GM19328 (cell line): ENCODE data around the gene PLEKHG2.
"Not testable (repeated sequence)": the region's sequence is repeated elsewhere in the genome, so short reads cannot be mapped to it uniquely, and the experiment has no call there.

Source experiments
- ATAC-seq: cut with Tn5 transposase; IDR thresholded peaks from one replicate; pipeline ENCODE4 v1.9.1; 2021; ENCODE audit warnings: mild to moderate bottlenecking, moderate library complexity; ENCODE audit not compliant: unreplicated experiment

Gene PLEKHG2

DNA sequence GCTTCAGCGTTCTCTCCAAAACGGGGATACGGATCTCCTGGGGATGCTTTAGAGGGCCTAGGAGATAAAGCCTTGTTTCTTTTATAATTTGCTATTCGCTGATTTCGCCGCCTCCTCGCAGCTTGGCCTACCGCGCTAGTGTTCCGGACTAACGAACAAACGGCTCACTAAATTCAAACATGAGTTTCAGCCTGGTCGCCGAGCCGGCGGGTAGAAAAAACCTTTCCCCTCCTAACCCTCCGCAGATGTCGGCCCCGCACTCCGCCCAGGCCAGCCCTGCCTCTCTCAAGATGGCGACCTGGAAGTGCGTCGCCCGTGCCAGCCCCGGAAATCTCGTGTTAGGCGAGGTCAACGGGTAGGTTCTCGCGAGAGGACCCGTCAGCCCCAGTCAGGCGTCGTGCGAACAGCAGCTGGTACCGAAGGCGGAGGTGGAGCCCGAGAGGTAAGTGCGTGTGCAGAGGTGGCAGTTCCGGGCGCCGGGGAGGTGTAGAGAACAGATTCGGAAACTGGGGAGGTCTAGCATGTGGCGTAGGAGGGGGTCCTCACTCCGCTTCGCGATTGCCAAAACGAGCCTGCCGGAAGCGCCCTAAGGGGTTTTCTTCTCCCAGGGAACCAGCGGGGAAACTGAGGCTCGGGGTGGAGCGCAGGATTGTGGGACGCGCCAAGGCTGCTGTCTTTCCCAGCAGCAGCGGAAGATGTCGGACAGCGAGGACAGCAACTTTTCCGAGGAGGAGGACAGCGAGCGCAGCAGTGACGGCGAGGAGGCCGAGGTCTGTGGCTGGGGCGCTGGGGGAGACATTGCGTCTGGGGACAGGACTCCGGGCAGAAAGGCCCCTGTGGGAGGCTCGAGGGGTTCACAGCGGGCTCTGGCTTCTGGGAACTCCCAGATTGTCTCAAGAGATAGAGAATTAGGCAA, 33.0 kb downstream of the PLEKHG2 start, which contains the start of gene SUPT5H:
Gene SUPT5H, plus strand, starts transcription at position 387 of the 916 bp plus-strand sequence. Its CDS starts 309 bp downstream, at position 696.
- ATAC-seq, result peak; percentile 75

DNA sequence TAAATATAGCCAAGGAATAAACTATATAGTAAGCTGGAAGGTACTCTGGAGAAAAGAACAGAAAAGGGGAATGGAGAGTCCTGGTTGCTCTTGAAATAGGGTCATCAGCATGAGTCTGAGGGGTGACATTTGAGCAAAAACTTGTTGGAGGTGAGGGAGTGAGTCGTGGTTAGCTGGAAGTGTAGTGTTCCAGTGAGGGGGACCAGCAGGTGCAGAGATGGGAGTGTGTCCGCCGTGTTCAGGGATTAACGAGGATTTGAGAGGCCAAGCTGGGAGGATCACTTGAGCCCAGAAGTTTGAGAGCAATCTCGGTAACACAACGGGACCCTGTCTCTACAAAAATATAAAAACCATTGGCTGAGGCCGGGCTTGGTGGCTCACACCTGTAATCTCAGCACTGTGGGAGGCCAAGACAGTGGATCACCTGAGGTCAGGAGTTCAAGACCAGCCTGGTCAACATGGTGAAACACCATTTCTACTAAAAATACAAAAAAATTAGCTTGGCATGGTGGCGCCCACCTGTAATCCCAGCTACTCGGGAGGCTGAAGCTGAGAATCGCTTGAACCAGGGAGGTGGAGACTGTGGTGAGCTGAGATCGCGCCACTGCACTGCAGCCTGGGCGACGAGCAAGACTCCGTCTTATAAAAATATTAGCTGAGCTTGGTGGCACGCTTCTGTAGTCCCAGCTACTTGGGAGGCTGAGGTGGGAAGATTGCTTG, 34.1 kb downstream of the PLEKHG2 start:
- no peak for ATAC-seq

DNA sequence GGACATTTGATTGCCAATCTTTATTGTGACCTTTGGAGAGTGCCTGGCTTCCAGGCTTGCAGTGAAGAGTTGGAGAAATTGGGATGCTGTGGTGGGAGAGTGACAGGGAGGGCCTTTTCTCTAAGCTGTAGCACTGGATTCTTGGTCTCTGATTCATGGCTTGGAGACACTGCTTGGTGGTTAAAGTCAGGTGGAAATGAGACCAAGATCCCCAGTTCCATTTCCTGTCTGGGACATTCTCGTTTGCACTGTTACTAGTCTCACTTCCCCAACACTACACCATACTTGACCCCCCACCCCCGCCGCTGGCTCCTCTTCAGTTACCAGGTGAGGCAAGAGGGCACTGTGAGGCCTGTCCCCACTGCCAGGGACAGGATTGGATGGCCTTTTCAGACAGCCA, 35.8 kb downstream of the PLEKHG2 start:
- no peak for ATAC-seq

DNA sequence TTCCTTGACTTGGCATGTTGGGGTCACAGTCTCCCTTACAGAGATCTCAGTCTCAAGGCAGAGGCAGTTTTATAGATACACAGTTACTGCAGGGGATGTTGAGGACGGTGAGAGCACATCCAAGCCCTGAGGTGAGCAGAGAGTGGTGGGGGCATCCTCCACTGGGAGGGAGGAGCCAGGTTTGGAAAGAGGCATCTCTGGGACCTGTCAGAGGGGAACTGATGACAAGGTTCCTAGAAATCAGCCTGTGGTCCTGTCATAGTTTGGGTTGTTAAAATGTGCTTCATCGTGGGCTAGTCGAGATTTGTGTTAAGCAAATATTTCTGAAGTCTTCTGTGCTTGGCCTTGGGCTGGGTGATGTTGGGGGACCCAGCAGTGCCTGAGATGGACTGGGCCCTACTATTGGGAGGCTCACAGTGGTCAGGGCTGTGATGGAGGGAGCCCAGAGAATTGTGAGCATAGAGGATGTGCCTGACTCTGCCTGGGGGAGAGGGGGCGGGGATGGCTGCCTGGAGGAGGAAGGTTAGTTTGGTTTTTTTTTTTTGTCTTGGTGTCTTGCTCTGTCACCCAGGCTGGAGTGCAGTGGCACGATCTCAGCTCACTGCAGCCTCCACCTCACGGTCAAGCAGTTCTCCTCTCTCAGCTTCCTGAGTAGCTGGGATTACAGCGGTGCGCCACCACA, 36.8 kb downstream of the PLEKHG2 start:
- no peak for ATAC-seq

DNA sequence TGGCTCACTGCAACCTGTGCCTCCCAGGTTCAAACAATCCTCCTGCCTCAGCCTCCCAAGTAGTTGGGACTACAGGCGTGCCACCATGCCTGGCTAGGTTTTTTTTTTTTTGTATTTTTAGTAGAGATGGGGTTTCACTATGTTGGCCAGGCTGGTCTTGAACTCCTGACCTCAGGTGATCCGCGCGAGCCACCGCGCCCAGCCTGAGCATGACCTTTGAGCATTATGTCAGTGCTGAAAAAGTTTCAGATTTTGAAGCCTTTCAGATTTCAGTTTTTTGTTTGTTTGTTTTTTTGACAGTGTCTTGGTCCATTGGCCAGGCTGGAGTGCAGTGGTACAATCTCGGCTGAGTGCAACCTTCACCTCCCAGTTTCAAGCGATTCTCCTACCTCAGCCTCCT, 38.8 kb downstream of the PLEKHG2 start:
- not testable (repeated sequence) for ATAC-seq

DNA sequence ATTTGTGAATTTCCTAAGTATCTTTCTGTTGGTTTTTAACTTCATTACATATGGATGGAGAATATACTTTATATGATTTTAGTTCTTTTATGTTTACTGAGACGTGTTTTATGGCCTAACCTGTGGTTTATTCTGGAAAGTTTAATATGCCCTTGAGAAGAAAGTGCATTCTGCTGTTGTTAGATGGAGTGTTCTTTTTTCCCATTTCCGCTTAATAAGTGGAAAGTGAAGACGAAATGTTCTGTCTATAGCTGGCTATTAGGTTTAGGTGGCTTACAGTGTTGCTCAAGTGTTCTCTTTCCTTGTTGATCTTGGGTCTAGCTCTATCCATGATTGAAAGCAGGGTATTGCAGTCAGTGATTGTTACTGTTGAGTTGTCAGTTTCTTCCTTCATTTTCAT, 50.9 kb downstream of the PLEKHG2 start:
- no peak for ATAC-seq

DNA sequence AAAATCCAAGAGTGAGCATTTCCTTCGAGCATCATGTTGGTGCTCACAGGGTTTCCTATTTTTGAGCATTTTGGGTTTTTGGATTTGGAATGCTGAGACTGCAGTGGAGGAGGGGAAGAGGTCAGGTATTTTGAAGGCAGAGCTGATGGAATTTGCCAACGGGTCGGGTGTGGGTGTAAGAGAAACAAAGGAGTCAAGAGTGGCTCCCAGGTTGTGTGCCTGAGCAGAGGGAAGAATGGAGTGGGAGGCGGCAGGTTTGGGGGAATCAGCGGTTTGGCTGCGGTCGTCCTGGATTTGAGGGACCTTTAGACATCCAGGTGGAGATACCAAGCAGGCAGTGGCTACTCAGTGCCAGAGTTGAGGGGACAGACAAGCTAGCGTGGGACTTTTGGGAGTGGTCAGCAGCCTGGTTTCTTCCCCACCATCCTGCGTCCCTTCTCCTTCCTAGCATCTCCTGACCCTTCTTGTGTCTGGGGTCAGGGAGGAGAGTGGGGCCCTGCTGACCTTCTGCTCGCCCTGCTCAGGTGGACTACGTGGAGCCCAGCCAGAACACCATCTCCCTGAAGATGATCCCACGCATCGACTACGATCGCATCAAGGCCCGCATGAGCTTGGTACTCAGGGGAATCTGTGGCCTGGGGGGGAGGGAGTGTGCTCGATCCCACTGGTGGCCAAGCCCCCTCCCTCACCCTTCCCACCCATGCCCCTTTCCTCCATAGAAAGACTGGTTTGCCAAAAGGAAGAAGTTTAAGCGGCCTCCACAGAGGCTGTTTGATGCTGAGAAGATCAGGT, 53.7 kb downstream of the PLEKHG2 start:
- no peak for ATAC-seq

DNA sequence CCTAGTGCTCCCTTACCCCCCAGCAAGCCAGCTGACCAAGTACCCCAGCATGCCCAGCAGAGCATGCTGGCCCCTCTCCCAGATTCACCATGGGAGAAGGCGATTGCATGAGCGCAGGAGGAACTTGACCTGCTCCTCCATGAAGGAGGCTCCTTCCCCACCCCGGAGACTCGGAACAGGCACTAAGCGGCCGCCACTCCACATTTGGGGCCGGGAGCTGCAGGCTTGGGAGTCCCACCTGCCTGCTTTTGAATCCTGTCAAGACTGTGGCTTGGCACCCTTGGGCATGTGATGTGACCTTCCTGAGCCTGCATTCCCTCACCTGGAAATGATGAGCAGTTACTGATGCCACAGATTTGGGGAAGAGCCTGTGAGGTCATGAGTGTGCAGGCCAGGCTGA, 55.5 kb downstream of the PLEKHG2 start:
- ATAC-seq, result no peak

DNA sequence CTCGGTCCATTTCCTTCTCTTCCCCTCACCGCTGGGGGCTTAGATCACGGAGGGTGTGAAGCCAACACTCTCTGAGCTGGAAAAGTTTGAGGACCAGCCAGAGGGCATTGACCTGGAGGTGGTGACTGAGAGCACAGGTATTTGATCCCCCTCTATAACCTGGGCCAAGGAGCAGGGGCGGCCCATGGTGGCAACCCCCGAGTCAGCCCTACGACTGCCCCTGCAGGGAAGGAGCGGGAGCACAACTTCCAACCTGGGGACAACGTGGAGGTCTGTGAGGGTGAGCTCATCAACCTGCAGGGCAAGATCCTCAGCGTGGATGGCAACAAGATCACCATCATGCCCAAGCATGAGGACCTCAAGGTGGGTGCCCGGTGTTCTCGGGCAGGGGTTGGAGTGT, 56.6 kb downstream of the PLEKHG2 start:
- no peak for ATAC-seq

DNA sequence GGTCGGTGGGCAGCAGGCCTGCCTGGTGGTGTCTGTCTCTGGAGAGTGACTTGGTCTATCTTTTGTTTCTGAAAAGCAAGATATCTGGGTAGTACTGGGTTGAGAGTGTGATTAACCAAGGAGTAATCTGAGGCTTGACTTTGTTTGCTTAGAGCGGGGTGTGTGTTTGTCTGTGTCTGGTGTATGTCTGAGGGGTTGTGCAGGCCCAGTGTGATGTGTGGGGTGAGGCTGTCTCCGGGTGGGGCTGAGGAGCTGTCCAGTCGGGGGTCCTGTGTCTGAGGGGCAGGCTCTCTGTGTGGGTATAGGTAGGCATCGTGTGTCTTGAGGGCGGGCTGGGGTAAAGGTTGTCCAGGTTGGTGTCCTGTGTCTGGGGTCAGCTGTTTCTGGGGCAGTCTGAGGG, 57.1 kb downstream of the PLEKHG2 start:
- ATAC-seq, result no peak

DNA sequence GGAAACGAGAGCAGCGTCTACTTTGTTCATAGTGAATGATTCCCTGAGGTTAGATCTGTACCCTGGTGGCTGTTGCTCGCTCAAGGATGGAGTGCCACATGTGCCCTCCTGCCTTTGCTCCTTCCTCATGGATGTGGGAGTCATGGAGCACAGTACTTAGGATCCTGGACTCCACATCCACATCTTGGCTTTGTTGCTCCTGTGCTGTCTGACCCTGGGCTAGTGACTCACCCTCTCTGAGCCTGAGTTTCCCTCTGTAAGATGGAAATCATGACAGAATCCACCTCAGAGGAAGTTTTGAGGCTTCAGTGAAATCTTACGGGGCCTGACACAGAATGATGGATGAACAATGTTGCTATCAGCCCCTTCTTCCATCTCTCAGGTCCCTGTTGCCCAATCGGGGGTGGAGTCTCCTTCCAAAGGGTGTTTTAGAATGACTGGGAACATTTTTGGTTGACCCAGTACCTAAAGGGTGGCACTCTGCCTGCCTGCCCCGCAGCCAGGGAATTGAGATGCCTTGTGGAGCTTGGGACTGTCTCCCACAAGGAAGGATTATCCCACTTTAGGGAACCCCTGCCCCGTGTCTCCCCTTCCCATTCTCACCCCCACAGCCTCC, 58.4 kb downstream of the PLEKHG2 start:
- no peak for ATAC-seq

DNA sequence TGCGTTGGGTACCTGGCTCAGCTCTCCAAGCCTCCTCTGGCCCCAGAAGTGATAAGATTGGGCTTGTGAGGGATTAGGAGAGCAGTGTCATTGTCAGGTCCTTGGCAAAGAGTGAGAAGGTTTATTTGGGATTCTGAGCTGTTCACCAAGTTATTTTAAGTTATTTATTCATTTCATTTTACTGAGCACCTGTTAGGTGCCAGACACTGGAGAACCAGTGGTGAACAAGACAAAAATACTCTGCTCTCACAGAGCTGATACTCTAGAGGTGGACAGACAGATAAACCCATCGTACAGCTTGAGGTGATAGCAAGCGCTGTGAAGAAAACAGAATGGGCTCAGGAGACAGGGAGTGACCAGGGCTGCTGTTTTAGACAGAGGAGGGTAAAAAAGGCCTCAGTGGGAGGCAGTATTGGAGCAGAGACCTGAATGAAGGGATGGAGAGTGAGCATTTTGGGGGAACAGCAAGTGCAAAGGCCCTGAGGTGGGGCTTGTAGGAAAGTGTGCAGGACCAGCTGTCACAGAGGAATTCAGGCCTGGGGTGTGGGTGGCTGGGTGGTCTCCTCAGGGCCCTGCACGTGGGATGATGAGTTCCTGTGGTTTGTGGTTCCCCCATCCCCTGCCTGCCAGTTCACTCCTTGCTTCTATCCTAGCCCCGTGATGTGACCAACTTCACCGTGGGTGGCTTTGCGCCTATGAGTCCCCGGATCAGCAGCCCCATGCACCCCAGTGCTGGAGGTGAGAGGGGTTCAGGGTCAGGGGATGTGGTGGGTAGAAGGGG, 59.5 kb downstream of the PLEKHG2 start:
- ATAC-seq, result no peak

DNA sequence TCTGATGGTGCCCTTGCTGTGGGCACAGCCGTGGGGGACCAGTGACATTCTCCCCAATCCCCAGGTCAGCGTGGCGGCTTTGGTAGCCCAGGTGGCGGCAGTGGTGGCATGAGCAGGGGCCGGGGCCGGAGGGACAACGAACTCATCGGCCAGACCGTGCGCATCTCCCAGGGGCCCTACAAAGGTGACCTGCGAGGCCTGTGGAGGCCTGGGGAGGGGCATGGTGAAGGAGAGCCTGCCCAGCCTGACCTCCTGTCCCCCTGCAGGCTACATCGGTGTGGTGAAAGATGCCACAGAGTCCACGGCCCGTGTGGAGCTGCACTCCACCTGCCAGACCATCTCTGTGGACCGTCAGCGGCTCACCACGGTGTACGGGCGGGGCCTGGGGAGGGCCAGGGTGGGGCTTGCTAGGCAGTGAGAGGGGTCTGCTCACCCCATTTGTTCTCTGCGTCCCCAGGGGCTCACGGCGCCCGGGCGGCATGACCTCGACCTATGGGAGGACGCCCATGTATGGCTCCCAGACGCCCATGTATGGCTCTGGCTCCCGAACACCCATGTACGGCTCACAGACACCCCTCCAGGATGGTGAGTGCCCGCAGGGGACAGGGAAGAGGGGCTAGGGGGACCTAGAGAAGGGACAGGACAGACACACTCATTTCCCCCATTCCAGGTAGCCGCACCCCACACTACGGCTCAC, 60.4 kb downstream of the PLEKHG2 start:
- no peak for ATAC-seq

DNA sequence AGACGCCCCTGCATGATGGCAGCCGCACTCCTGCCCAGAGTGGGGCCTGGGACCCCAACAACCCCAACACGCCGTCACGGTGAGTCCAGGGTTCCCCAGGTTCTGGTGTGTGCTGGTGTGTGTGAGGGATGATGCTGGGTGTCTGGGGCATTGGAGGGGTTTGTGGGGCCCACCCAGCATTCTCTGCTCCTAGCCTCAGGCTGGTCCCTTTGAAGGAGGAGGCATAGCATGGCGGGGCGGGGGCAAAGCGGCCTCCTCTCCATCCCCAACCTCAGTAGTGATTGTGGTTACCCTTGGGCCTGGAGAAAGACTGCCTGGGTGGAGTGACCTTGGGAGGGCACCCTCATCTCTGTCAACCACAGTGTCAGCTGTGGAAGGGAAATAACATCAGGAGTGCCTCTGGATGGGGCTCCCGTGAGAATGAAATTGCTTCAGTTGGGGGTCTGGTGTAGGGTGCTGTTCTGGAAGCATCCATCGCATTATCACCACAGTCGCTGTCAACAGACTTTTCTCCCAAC, 61.0 kb downstream of the PLEKHG2 start:
- ATAC-seq, result no peak

DNA sequence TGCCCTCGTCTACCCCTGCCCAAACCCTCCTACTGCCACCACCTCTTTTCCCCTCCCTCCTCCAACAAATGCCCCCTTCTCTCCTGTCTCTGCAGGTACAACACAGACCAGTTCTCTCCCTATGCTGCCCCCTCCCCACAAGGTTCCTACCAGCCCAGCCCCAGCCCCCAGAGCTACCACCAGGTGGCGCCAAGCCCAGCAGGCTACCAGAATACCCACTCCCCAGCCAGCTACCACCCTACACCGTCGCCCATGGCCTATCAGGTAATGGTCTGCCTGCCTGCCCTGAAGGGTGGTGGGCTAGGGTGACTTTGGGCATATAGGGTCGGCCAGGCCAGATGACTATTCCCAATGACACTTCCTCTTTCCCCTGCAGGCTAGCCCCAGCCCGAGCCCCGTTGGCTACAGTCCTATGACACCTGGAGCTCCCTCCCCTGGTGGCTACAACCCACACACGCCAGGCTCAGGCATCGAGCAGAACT, 61.7 kb downstream of the PLEKHG2 start:
- ATAC-seq, result no peak

DNA sequence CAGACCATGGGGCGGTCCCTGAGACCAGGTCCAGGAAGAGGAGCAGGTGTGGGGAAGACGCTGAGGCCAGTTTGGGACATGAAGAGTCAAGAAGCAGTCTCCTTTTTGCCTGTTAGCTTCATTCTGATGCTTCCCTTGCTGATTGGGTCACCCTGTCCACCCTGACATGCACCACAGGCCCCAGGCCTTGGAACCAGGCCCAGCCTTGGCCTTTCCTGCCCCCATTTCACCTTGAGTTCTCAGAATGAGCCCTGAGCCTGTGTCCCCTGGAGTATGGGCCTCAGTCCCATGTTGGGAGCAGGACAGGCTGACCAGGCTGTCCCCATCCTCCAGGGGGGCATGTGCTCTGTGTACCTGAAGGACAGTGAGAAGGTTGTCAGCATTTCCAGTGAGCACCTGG, 63.3 kb downstream of the PLEKHG2 start:
- ATAC-seq, result no peak
